Stimulated activated CD4-positive, alpha-beta T cell treated with anti-CD3 and anti-CD28 coated beads, Interleukin-1b, Interleukin-23, amount 100 ng/mL, for 24 hours (primary cell): ENCODE results near the gene PRR18.

ENCODE experiments used
- DNase-seq, 4 experiments: peaks; one replicate each; pipeline ENCODE4 v3.0.0-alpha.2; 2020; ENCODE audit warnings: low read depth in 4 of 4, low spot score in 1 of 4

PRR18 gene

GRCh38 chr6:166307082-166308032 lies 835 bp downstream of the PRR18 start:
- no peak for DNase-seq

GRCh38 chr6:166306378-166307081 lies 1.7 kb downstream of the PRR18 start:
- DNase-seq = no peak

GRCh38 chr6:166305562-166306117 lies 2.6 kb downstream of the PRR18 start:
- no peak for DNase-seq

GRCh38 chr6:166304106-166304505 lies 4.1 kb downstream of the PRR18 start:
- DNase-seq = no peak

GRCh38 chr6:166301611-166302529 lies 6.3 kb downstream of the PRR18 start:
- no peak for DNase-seq

- no peak for DNase-seq
These were observed 7.7 kb downstream of the PRR18 start for GRCh38 chr6:166300357-166300987.

GRCh38 chr6:166297606-166298005 lies 10.6 kb downstream of the PRR18 start:
- DNase-seq = no peak

- no peak for DNase-seq
These were observed 11.9 kb downstream of the PRR18 start for GRCh38 chr6:166296035-166296883.

- DNase-seq = no peak
These were observed 14.2 kb downstream of the PRR18 start for GRCh38 chr6:166293731-166294584.

GRCh38 chr6:166289207-166290060 lies 18.8 kb downstream of the PRR18 start:
- DNase-seq = no peak

- DNase-seq = no peak
These were observed 21.3 kb downstream of the PRR18 start for GRCh38 chr6:166286839-166287271.

GRCh38 chr6:166285233-166285632 lies 23.0 kb downstream of the PRR18 start:
- no peak for DNase-seq

GRCh38 chr6:166284640-166285039 lies 23.6 kb downstream of the PRR18 start:
- DNase-seq = no peak

- DNase-seq = no peak
These were observed 25.7 kb downstream of the PRR18 start for GRCh38 chr6:166282394-166283032.

GRCh38 chr6:166281104-166281503 lies 27.1 kb downstream of the PRR18 start:
- no peak for DNase-seq

- DNase-seq = no peak
These were observed 28.9 kb downstream of the PRR18 start for GRCh38 chr6:166279393-166279679.
